Spinal cord (tissue), 10 donors: ENCODE data around the gene RABL3. TPM values are rescaled to one million over a fixed set of nuclear protein-coding genes. Genes with fewer than 3 reads are reported as not detected.
A peak's percentile ranks its signal among the peaks of the same experiment; 100 is the strongest.
"Not testable (repeated sequence)": the region's sequence is repeated elsewhere in the genome, so short reads cannot be mapped to it uniquely, and the experiment has no call there.

Experiments used
- DNase-seq, 6 donors: peaks; one replicate each; pipeline versions ENCODE4 v3.0.0 to v3.0.0-alpha.2; 2013 to 2015; ENCODE audit warnings: low spot score in 6 of 6, low read depth in 4 of 6
- H3K27ac ChIP-seq: one replicate; pipeline ENCODE4 v1.5.1; 2013; ENCODE audit warnings: low read depth, low read length, control low read depth
- H3K27me3 ChIP-seq: one replicate; pipeline ENCODE4 v1.6.1; 2013; ENCODE audit warnings: low read length; ENCODE audit not compliant: control insufficient read depth, insufficient read depth
- H3K36me3 ChIP-seq: one replicate; pipeline ENCODE4 v1.6.1; 2013; ENCODE audit warnings: low read length; ENCODE audit not compliant: control insufficient read depth, insufficient read depth
- H3K4me1 ChIP-seq: one replicate; pipeline ENCODE4 v1.6.1; 2013; ENCODE audit warnings: low read length; ENCODE audit not compliant: control insufficient read depth, insufficient read depth
- H3K4me3 ChIP-seq: one replicate; pipeline ENCODE4 v1.5.1; 2013; ENCODE audit warnings: low read depth, low read length, control low read depth
- H3K9me3 ChIP-seq: one replicate; pipeline ENCODE4 v1.6.1; 2013; ENCODE audit warnings: low read length; ENCODE audit not compliant: control insufficient read depth, insufficient read depth
- WGBS: methylation state at CpG from one replicate; pipeline ENCODE4 v1.1.5; 2013; ENCODE audit warnings: missing lambda C conversion rate; ENCODE audit not compliant: insufficient coverage; 5-methylcytosine and 5-hydroxymethylcytosine counted together
- long read RNA-seq, 4 donors: transcript quantifications; one replicate each; lab custom pipeline, GENCODE V29; 2026
- polyA plus RNA-seq, 2 donors: library from polyadenylated mRNA; unstranded; fragments of 120-200 nt; gene quantifications; one replicate each; pipeline ENCODE4 v1.2.1, GENCODE V29; 2013; ENCODE audit not compliant: insufficient read length in 2 of 2
- total RNA-seq, 2 donors: library from RNA; depleted of rRNA in 1 of 2; stranded (reverse); fragments of 120-200 nt in 1 of 2; fragments of >200 nt in 1 of 2; gene quantifications; one replicate each; pipeline versions ENCODE4 v1.2.3 to v1.2.4, GENCODE V29; 2013 to 2014
- donor health status: healthy.

The RABL3 gene, protein sequence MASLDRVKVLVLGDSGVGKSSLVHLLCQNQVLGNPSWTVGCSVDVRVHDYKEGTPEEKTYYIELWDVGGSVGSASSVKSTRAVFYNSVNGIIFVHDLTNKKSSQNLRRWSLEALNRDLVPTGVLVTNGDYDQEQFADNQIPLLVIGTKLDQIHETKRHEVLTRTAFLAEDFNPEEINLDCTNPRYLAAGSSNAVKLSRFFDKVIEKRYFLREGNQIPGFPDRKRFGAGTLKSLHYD
- total RNA-seq (10 to 100 TPM; 19.5 to 24.3 TPM), polyA plus RNA-seq (10 to 100 TPM; 18.7 to 25.5 TPM)
- long read RNA-seq, donor 1, transcript RABL3-201 (8 exons, 3,883 nt) = major isoform, 8 of 8 reads
- long read RNA-seq, donor 1, partial matches to known transcripts = 0 of 8 reads
- long read RNA-seq, donor 1, other reads (novel, unspliced or antisense) = 0 of 8 reads
- long read RNA-seq, donor 2, partial matches to known transcripts = 0 of 2 reads
- long read RNA-seq, donor 2, other reads (novel, unspliced or antisense) = 0 of 2 reads
- long read RNA-seq, donor 3, transcript RABL3-201 (8 exons, 3,883 nt) = major isoform, 5 of 5 reads
- long read RNA-seq, donor 3, partial matches to known transcripts = 0 of 5 reads
- long read RNA-seq, donor 3, other reads (novel, unspliced or antisense) = 0 of 5 reads
- long read RNA-seq, donor 4, transcript RABL3-201 (8 exons, 3,883 nt) = major isoform, 6 of 6 reads
- long read RNA-seq, donor 4, partial matches to known transcripts = 0 of 6 reads
- long read RNA-seq, donor 4, other reads (novel, unspliced or antisense) = 0 of 6 reads

- peaks cover 4% of the 10 kb centered on the region for H3K36me3 ChIP-seq
- 0% methylated on average over 36 of the region's 39 CpGs for WGBS
- peak; percentile 99 to 100 (median 100) for DNase-seq
- peaks cover 5% of the 10 kb centered on the region for H3K4me1 ChIP-seq
- peak within 1 kb of the TSS; percentile 97 for H3K4me3 ChIP-seq
- H3K27ac ChIP-seq = peak within 1 kb of the TSS; percentile 97
- H3K27me3 ChIP-seq = no peaks in the 10 kb centered on the region
- H3K9me3 ChIP-seq = peaks cover 2% of the 10 kb centered on the region
Observed at GRCh38 chr3:120742198-120742848, at the start of gene RABL3, which contains the start of gene GTF2E1. TSS of gene RABL3 (minus strand) at chr3:120742516. CDS start at chr3:120742507, 9 bp downstream. TSS of gene GTF2E1 (plus strand) at chr3:120742744. CDS start at chr3:120750553, 7,809 bp downstream.

DNA sequence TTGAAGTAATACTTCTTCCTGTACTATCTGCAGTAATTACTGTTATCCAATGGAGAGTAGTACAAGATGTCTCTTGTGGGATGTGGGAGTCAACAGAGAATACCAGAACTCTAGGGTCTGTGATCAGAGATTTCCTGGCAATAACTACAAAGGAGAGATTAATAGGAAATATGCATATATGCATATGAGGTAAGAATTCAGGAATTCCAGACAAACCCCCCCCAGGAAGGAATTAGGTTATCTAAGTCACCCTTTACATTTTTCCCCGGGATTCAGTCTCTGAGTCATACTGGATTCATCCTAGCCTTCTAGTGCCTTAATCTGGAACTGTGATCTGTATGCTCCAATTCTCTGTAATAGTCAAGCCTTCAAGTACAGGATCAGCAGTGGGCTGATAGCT is 49.6 kb upstream of the RABL3 start:
- WGBS = no CpG with 5 or more reads among the region's 1 CpG
- Histone ChIP-seq H3K27me3 (no peaks in the 10 kb centered on the region), H3K4me3 (no peak overlapping the region), H3K27ac (no peak overlapping the region), H3K9me3 (no peaks in the 10 kb centered on the region), H3K36me3 (no peaks in the 10 kb centered on the region), H3K4me1 (no peaks in the 10 kb centered on the region)
- no peak for DNase-seq

DNA sequence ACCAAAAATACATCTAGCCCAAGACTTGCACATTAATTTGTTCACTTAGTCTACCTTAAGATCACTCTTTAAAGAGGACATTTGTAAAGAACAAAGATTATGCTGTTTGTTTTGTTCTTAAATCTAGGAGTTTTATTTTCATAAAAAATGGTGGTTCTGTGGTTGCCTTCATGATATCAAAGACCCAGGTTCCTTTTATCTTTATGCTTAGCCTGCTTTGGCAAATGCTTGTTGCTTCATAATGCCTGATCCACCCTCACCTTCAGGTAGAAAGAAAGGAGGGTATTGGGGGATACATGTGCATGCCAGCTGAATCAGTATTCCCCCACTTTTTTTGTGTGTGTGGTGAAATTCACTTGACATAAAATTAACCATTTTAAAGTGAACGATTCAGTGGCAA is 48.7 kb upstream of the RABL3 start:
- no peaks in the 10 kb centered on the region for H3K4me1 ChIP-seq
- H3K9me3 ChIP-seq = no peaks in the 10 kb centered on the region
- no peak overlapping the region for H3K4me3 ChIP-seq
- WGBS = no CpG with 5 or more reads among the region's 1 CpG
- no peaks in the 10 kb centered on the region for H3K27me3 ChIP-seq
- H3K36me3 ChIP-seq = no peaks in the 10 kb centered on the region
- DNase-seq = no peak
- H3K27ac ChIP-seq = no peak overlapping the region

DNA sequence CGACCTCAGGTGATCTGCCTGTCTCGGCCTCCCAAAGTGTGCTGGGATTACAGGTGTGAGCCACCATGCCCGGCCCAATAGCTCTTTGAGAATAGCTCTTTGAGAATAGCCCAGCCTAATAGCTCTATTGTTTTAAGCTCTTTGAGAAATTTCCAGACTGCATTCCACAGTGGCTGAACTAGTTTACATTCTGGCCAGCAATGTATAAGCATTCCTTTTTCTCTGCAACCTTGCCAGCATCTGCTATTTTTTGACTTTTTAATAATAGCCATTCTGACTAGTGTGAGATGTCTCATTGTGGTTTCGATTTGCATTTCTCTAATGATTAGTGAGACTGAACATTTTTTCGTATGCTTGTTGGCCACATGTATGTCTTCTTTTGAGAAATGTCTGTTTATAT is 43.5 kb upstream of the RABL3 start:
- H3K27me3 ChIP-seq, H3K9me3 ChIP-seq, H3K27ac ChIP-seq, DNase-seq, H3K4me3 ChIP-seq, H3K4me1 ChIP-seq, H3K36me3 ChIP-seq: not testable (repeated sequence)
- 78% methylated on average over 5 of the region's 5 CpGs for WGBS

- Histone ChIP-seq H3K9me3 (no peaks in the 10 kb centered on the region), H3K27me3 (no peaks in the 10 kb centered on the region), H3K27ac (no peak overlapping the region), H3K4me1 (no peaks in the 10 kb centered on the region), H3K4me3 (no peak overlapping the region), H3K36me3 (peaks cover 3% of the 10 kb centered on the region)
- DNase-seq = no peak
- 92% methylated on average over 11 of the region's 13 CpGs for WGBS
Observed at GRCh38 chr3:120780977-120781376, 38.7 kb upstream of the RABL3 start.

DNA sequence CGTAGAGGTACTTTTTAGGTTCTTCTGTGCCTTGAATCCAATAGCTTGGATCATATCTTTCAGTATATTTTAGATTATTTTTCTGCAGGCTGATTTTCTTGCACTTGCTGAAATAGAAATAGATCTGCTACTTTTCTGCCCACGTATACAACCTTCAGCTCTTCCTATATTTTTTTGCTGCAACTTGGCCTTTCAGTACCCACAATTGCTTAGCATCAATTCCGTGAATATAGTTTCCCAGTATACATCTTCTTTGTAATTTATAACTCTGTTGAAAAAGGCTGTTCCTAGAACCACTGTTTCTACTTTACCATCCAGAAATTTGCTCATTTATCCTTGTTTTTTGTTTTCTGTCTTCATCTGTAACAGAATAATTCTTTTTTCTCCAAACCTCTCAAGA is 36.5 kb upstream of the RABL3 start:
- Histone ChIP-seq H3K4me1 (no peaks in the 10 kb centered on the region), H3K9me3 (no peaks in the 10 kb centered on the region), H3K27ac (no peak overlapping the region), H3K36me3 (peaks cover 3% of the 10 kb centered on the region), H3K4me3 (no peak overlapping the region), H3K27me3 (no peaks in the 10 kb centered on the region)
- DNase-seq = no peak
- WGBS = no CpG with 5 or more reads among the region's 3 CpGs

GRCh38 chr3:120775411-120775810 is 33.1 kb upstream of the RABL3 start:
- 92% methylated on average over 3 of the region's 4 CpGs for WGBS
- Histone ChIP-seq H3K27me3 (no peaks in the 10 kb centered on the region), H3K4me3 (no peak overlapping the region), H3K27ac (no peak overlapping the region), H3K36me3 (no peaks in the 10 kb centered on the region), H3K9me3 (no peaks in the 10 kb centered on the region), H3K4me1 (no peaks in the 10 kb centered on the region)
- DNase-seq = no peak

DNA sequence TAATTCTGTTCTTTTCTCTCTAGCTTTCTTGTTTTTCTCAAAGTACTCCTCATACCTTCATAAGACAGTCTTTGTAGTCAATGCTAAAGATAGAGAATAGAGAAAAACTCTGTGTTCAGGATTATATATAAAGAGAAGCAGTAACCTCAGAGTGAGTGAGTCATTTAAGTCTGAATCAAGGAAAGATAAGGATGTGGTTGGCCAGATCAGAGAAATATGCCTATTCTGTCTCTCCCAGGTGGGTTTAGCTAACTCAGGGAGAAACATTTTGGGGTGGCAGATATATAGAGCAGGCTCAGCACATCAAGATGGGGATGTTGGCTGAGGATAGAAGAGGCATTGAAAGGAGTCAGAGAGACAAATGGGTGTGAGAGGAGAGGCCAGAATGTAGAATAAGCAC is 31.6 kb upstream of the RABL3 start:
- no peak for DNase-seq
- no peak overlapping the region for H3K27ac ChIP-seq
- no peaks in the 10 kb centered on the region for H3K4me1 ChIP-seq
- H3K36me3 ChIP-seq = no peaks in the 10 kb centered on the region
- H3K27me3 ChIP-seq = no peaks in the 10 kb centered on the region
- H3K9me3 ChIP-seq = no peaks in the 10 kb centered on the region
- H3K4me3 ChIP-seq = no peak overlapping the region

DNA sequence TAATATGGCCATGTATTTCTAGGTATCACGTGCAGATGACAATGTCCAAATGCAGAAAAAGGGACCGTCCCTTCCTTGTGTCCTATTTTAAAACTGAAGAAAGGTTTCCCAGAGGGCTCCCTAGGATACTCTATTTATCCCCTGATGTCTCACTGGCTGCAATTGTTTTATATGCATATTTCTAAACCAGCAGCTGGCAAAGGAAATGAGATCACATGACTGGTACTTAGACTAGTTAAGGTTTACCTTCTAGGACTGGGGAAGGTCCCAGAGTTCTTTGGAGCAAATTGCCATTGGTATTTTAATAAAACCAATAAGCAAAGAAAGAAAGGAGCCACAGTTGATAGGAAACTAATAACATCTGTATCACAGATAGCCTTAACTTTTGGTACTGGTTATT is 29.8 kb upstream of the RABL3 start:
- Histone ChIP-seq H3K27me3 (no peaks in the 10 kb centered on the region), H3K36me3 (no peaks in the 10 kb centered on the region), H3K27ac (no peak overlapping the region), H3K4me3 (no peak overlapping the region), H3K9me3 (no peaks in the 10 kb centered on the region), H3K4me1 (no peaks in the 10 kb centered on the region)
- WGBS = 0% methylated on average over 1 of the region's 2 CpGs
- no peak for DNase-seq
